Activated T-helper 2 cell treated with anti-CD3 and anti-CD28 coated beads, Interferon-gamma antibody, Interleukin-2, Interleukin-4, amounts not matched to agents 10 μg/mL and 5 μg/mL and 100 μg/mL, durations not matched to agents 14 hours and 24 hours and 36 hours (primary cell): ENCODE results near the gene KRTAP4-9. TPM values are rescaled to one million over a fixed set of nuclear protein-coding genes. Genes with fewer than 3 reads are reported as not detected.
"Not testable (repeated sequence)": the region's sequence is repeated elsewhere in the genome, so short reads cannot be mapped to it uniquely, and the experiment has no call there.

Experiments
- DNase-seq: peaks from one replicate; pipeline ENCODE4 v3.0.0; 2021; ENCODE audit warnings: low spot score
- H3K27ac Mint-ChIP-seq: one replicate; pipeline ENCODE4 v1.8.0; 2021; ENCODE audit warnings: mixed read lengths
- H3K27me3 Mint-ChIP-seq: one replicate; pipeline ENCODE4 v1.8.0; 2021; ENCODE audit warnings: low read depth, mixed read lengths
- H3K36me3 Mint-ChIP-seq: one replicate; pipeline ENCODE4 v1.8.0; 2021; ENCODE audit warnings: low read depth, mixed read lengths
- H3K4me1 Mint-ChIP-seq: one replicate; pipeline ENCODE4 v1.8.0; 2021; ENCODE audit warnings: low read depth, mixed read lengths
- H3K4me3 Mint-ChIP-seq: one replicate; pipeline ENCODE4 v1.8.0; 2021; ENCODE audit warnings: low read depth, mild to moderate bottlenecking, moderate library complexity, mixed read lengths
- H3K9me3 Mint-ChIP-seq: one replicate; pipeline ENCODE4 v1.8.0; 2021; ENCODE audit warnings: mixed read lengths
- intact Hi-C: fragments of 100-400 bp; cut with micrococcal nuclease; formaldehyde crosslinking; loops from one replicate; pipeline ENCODE4 v1.15.1; 2023
- total RNA-seq: library from RNA; stranded (reverse); gene quantifications from 2 replicates; pipeline ENCODE4 v1.2.3, GENCODE V29; 2022

Gene KRTAP4-9
- not detected in 2 replicates for total RNA-seq

DNA sequence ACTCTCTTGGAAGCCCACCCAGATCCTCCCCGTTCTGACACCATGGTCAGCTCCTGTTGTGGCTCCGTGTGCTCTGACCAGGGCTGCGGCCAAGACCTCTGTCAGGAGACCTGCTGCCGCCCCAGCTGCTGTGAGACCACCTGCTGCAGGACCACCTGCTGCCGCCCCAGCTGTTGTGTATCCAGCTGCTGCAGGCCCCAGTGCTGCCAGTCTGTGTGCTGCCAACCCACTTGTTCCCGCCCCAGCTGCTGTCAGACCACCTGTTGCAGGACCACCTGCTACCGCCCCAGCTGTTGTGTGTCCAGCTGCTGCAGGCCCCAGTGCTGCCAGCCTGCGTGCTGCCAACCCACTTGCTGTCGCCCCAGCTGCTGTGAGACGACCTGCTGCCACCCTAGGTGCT, at the start of gene KRTAP4-9:
TSS of gene KRTAP4-9 (plus strand) at position 43 of the 400 bp plus-strand sequence. CDS start at position 43, 0 bp downstream.
- H3K4me3 Mint-ChIP-seq, H3K36me3 Mint-ChIP-seq, intact Hi-C loops, H3K27ac Mint-ChIP-seq, H3K27me3 Mint-ChIP-seq, DNase-seq, H3K9me3 Mint-ChIP-seq, H3K4me1 Mint-ChIP-seq: not testable (repeated sequence)

DNA sequence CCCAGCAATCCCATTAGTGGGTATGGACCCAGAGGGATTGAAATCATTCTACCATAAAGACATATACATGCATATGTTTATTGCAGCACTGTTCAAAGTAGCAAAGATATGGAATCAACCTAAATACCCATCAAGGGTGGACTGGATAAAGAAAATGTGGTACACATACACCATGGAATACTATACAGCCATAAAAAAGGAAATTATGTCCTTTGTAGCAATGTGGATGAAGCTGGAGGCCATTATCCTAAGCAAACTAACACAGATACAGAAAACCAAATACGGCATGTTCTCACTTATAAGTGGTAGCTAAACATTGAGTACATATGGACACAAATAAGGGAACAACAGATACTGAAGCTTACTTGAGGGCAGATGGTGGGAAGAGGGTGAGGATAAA, 47.6 kb upstream of the KRTAP4-9 start:
- Mint-ChIP-seq H3K27ac (no peak overlapping the region), H3K36me3 (no peaks in the 10 kb centered on the region), H3K27me3 (peaks cover 32% of the 10 kb centered on the region), H3K9me3 (peaks cover 5% of the 10 kb centered on the region), H3K4me3 (no peak overlapping the region), H3K4me1 (no peaks in the 10 kb centered on the region)
- DNase-seq = no peak
- intact Hi-C loops = no loop called here

GRCh38 chr17:41058741-41059140, 46.4 kb upstream of the KRTAP4-9 start:
- H3K27me3 Mint-ChIP-seq = peaks cover 34% of the 10 kb centered on the region
- no peaks in the 10 kb centered on the region for H3K4me1 Mint-ChIP-seq
- H3K9me3 Mint-ChIP-seq = peaks cover 5% of the 10 kb centered on the region
- no peak for DNase-seq
- H3K4me3 Mint-ChIP-seq = no peak overlapping the region
- no peak overlapping the region for H3K27ac Mint-ChIP-seq
- intact Hi-C loops = no loop called here
- no peaks in the 10 kb centered on the region for H3K36me3 Mint-ChIP-seq

- H3K27ac Mint-ChIP-seq, H3K4me3 Mint-ChIP-seq, DNase-seq, H3K4me1 Mint-ChIP-seq, H3K36me3 Mint-ChIP-seq, H3K9me3 Mint-ChIP-seq, intact Hi-C loops: not testable (repeated sequence)
- peaks cover 35% of the 10 kb centered on the region for H3K27me3 Mint-ChIP-seq
These were observed 45.7 kb upstream of the KRTAP4-9 start for GRCh38 chr17:41059276-41060051.

GRCh38 chr17:41060052-41060604, 45.1 kb upstream of the KRTAP4-9 start, which contains the start of gene KRTAP2-3:
TSS of gene KRTAP2-3 (minus strand) at chr17:41060114. CDS start at chr17:41060050, 64 bp downstream.
- peaks cover 35% of the 10 kb centered on the region for H3K27me3 Mint-ChIP-seq
- no peaks in the 10 kb centered on the region for H3K36me3 Mint-ChIP-seq
- no peak for DNase-seq
- peaks cover 5% of the 10 kb centered on the region for H3K9me3 Mint-ChIP-seq
- H3K27ac Mint-ChIP-seq = no peak within 1 kb of the TSS
- no peak within 1 kb of the TSS for H3K4me3 Mint-ChIP-seq
- intact Hi-C loops = no loop called here
- H3K4me1 Mint-ChIP-seq = no peaks in the 10 kb centered on the region

DNA sequence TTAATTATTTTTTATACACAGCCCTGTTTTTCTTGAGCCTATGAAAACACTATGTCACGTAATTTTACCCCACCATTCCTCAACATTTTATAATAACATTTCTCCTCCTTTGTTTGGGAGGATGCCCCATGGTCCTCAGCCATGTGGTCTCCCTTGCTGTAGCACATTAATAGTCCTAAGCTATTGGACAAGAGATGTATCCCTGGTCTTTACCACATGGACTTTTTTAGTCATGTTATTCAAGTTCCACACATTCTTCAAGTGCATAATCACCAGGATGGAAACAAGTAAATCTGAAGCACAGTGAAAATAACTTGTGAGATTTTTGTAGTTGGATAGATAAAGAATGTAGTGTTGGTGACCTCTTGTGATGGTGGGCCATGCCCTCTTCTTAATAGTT, 43.2 kb upstream of the KRTAP4-9 start:
- H3K9me3 Mint-ChIP-seq = peaks cover 5% of the 10 kb centered on the region
- no peaks in the 10 kb centered on the region for H3K36me3 Mint-ChIP-seq
- DNase-seq = no peak
- no peaks in the 10 kb centered on the region for H3K4me1 Mint-ChIP-seq
- no peak overlapping the region for H3K4me3 Mint-ChIP-seq
- peaks cover 35% of the 10 kb centered on the region for H3K27me3 Mint-ChIP-seq
- intact Hi-C loops = no loop called here
- H3K27ac Mint-ChIP-seq = no peak overlapping the region

- Mint-ChIP-seq H3K27me3 (peaks cover 34% of the 10 kb centered on the region), H3K36me3 (no peaks in the 10 kb centered on the region), H3K4me1 (no peaks in the 10 kb centered on the region), H3K27ac (no peak overlapping the region), H3K9me3 (no peaks in the 10 kb centered on the region), H3K4me3 (no peak overlapping the region)
- intact Hi-C loops = no loop called here
- DNase-seq = no peak
These were observed 41.7 kb upstream of the KRTAP4-9 start for GRCh38 chr17:41063449-41063848.

DNA sequence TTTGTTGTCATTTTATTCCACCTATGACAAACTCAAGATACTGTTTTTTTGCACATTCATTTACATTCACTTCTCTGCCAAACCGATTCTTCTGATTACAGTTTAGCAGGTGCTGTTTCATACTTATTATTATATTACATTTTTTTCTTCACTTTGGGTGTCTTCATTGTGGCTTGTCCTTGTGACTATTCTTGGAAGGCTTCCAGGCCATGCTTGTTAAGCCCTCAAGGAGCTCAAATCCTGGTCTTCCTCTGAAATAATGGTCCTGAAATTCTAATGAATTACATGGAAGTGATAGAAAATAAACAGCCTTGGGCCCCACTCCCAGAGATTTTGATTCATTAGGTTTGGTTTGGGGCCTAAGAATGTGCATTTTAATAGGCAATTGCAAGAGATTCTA, 40.9 kb upstream of the KRTAP4-9 start:
- no peaks in the 10 kb centered on the region for H3K9me3 Mint-ChIP-seq
- no peak overlapping the region for H3K27ac Mint-ChIP-seq
- peaks cover 27% of the 10 kb centered on the region for H3K27me3 Mint-ChIP-seq
- no peaks in the 10 kb centered on the region for H3K36me3 Mint-ChIP-seq
- no peak overlapping the region for H3K4me3 Mint-ChIP-seq
- DNase-seq = no peak
- intact Hi-C loops = no loop called here
- no peaks in the 10 kb centered on the region for H3K4me1 Mint-ChIP-seq

- H3K36me3 Mint-ChIP-seq, DNase-seq, H3K27ac Mint-ChIP-seq, intact Hi-C loops, H3K4me3 Mint-ChIP-seq, H3K4me1 Mint-ChIP-seq, H3K9me3 Mint-ChIP-seq: not testable (repeated sequence)
- H3K27me3 Mint-ChIP-seq = peaks cover 23% of the 10 kb centered on the region
These were observed 40.0 kb upstream of the KRTAP4-9 start for GRCh38 chr17:41065016-41065689.

DNA sequence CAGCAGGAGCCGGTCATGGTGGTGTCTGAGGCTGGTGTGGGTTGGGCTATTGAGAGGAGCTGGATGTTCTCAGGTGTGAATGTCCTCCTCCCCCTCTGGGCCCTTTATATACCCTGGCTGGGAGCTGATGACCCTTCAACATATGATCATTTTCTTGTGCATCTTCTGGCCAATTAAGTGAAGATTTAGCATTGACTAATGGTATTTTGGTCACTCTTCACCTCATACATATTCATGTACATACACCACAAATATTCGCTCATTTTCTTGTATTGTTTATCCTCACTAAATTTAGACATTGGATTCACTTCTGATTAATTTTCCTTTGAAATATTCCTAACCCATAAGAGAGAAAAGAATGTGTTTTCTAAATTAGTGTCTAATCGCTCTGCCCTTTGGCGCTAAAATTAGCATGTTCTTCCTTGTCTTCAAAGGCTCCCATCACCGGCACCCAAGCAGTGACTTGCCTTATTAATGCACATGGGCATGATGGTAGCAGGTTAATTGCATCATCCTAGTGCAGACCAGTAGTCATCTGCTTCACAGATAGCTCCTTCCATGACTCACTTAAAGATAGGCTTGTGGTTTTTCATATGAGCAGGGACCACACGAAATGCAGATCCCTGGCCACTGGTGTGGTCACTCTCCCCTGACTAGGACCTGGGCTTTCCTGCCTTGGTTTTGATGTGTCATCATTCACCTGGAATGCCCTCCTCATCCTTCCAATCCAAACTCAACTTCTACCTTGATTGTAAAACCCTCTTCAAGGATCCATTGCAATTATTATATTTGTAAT, 39.2 kb upstream of the KRTAP4-9 start, which contains the start of gene KRTAP2-4:
TSS of gene KRTAP2-4 (minus strand) at position 51 of the 796 bp plus-strand sequence. CDS start at position 17, 34 bp downstream.
- intact Hi-C loops = no loop called here
- Mint-ChIP-seq H3K27me3 (peaks cover 16% of the 10 kb centered on the region), H3K27ac (no peak within 1 kb of the TSS), H3K9me3 (no peaks in the 10 kb centered on the region), H3K4me3 (no peak within 1 kb of the TSS), H3K36me3 (no peaks in the 10 kb centered on the region), H3K4me1 (no peaks in the 10 kb centered on the region)
- no peak for DNase-seq

- no peak overlapping the region for H3K4me3 Mint-ChIP-seq
- no peak overlapping the region for H3K27ac Mint-ChIP-seq
- intact Hi-C loops = no loop called here
- no peaks in the 10 kb centered on the region for H3K9me3 Mint-ChIP-seq
- no peak for DNase-seq
- no peaks in the 10 kb centered on the region for H3K4me1 Mint-ChIP-seq
- H3K36me3 Mint-ChIP-seq = no peaks in the 10 kb centered on the region
- peaks cover 9% of the 10 kb centered on the region for H3K27me3 Mint-ChIP-seq
These were observed 37.9 kb upstream of the KRTAP4-9 start for GRCh38 chr17:41067281-41067680.

DNA sequence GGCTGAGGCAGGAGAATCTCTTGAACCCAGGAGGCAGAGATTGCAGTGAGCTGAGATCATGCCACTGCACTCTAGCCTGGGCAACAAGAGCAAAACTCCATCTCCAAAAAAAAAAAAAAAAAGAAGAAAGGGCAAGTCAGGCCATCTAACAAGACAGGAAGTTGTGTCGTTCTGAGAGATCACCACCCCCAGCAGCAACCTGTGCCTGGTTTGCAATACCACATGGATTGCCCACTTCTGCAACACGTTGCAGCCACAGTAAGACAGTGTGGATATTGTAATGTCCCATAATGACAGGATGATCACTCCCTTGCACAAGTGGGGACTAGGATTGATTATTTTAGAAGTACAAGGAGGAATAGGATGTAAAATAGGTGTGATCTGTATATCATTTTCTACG, 36.2 kb upstream of the KRTAP4-9 start:
- H3K27ac Mint-ChIP-seq = no peak overlapping the region
- no peaks in the 10 kb centered on the region for H3K9me3 Mint-ChIP-seq
- no peaks in the 10 kb centered on the region for H3K4me1 Mint-ChIP-seq
- H3K4me3 Mint-ChIP-seq = no peak overlapping the region
- no peak for DNase-seq
- peaks cover 2% of the 10 kb centered on the region for H3K27me3 Mint-ChIP-seq
- intact Hi-C loops = no loop called here
- no peaks in the 10 kb centered on the region for H3K36me3 Mint-ChIP-seq
